ENCODE data around the gene VLDLR. TPM values are rescaled to one million over a fixed set of nuclear protein-coding genes. Genes with fewer than 3 reads are reported as not detected.

The VLDLR gene
- total RNA-seq, 2 donors from 2014 or later: 10.9 to 17.2 TPM

GRCh38 chr9:2631263-2631662 is 9.7 kb downstream of the VLDLR start:
- H3K4me1 Mint-ChIP-seq: peaks cover 5% of the 10 kb centered on the region
- no peaks in the 10 kb centered on the region for H3K9me3 Mint-ChIP-seq
- H3K27ac Mint-ChIP-seq: no peak overlapping the region
- no peaks in the 10 kb centered on the region for H3K27me3 Mint-ChIP-seq
- peaks cover 4% of the 10 kb centered on the region for H3K36me3 Mint-ChIP-seq (ENCODE audit: low read depth)
- H3K4me3 Mint-ChIP-seq: no peak overlapping the region
- ATAC-seq (replicated peaks): no peak

- Mint-ChIP-seq H3K4me1 (peaks cover 12% of the 10 kb centered on the region), H3K36me3 (ENCODE audit: low read depth) (peaks cover 8% of the 10 kb centered on the region), H3K27ac (no peak overlapping the region), H3K27me3 (no peaks in the 10 kb centered on the region), H3K4me3 (no peak overlapping the region), H3K9me3 (no peaks in the 10 kb centered on the region)
- no peak for ATAC-seq (replicated peaks)
Observed at GRCh38 chr9:2634153-2634552, 12.6 kb downstream of the VLDLR start.

- no peaks in the 10 kb centered on the region for H3K27me3 Mint-ChIP-seq
- H3K27ac Mint-ChIP-seq: no peak overlapping the region
- no peaks in the 10 kb centered on the region for H3K9me3 Mint-ChIP-seq
- H3K4me3 Mint-ChIP-seq: no peak overlapping the region
- H3K4me1 Mint-ChIP-seq: peaks cover 17% of the 10 kb centered on the region
- ATAC-seq (replicated peaks): no peak
- peaks cover 14% of the 10 kb centered on the region for H3K36me3 Mint-ChIP-seq (ENCODE audit: low read depth)
Observed at GRCh38 chr9:2634818-2635217, 13.2 kb downstream of the VLDLR start.

- Mint-ChIP-seq H3K36me3 (ENCODE audit: low read depth) (peaks cover 23% of the 10 kb centered on the region), H3K27ac (no peak overlapping the region), H3K4me1 (peaks cover 17% of the 10 kb centered on the region), H3K9me3 (no peaks in the 10 kb centered on the region), H3K27me3 (no peaks in the 10 kb centered on the region), H3K4me3 (no peak overlapping the region)
- ATAC-seq (replicated peaks): no peak
Observed at GRCh38 chr9:2635922-2636321, 14.3 kb downstream of the VLDLR start.

GRCh38 chr9:2637390-2637789 is 15.8 kb downstream of the VLDLR start:
- peaks cover 38% of the 10 kb centered on the region for H3K36me3 Mint-ChIP-seq (ENCODE audit: low read depth)
- ATAC-seq (replicated peaks): no peak
- H3K27ac Mint-ChIP-seq: no peak overlapping the region
- H3K4me3 Mint-ChIP-seq: no peak overlapping the region
- H3K9me3 Mint-ChIP-seq: no peaks in the 10 kb centered on the region
- peaks cover 17% of the 10 kb centered on the region for H3K4me1 Mint-ChIP-seq
- no peaks in the 10 kb centered on the region for H3K27me3 Mint-ChIP-seq

- ATAC-seq (replicated peaks): peak; percentile 99
- H3K27ac Mint-ChIP-seq: peak overlapping the region; percentile 83
- peaks cover 54% of the 10 kb centered on the region for H3K36me3 Mint-ChIP-seq (ENCODE audit: low read depth)
- peaks cover 17% of the 10 kb centered on the region for H3K4me1 Mint-ChIP-seq
- H3K9me3 Mint-ChIP-seq: no peaks in the 10 kb centered on the region
- peak overlapping the region; percentile 69 for H3K4me3 Mint-ChIP-seq
- no peaks in the 10 kb centered on the region for H3K27me3 Mint-ChIP-seq
Observed at GRCh38 chr9:2638871-2639673, 17.5 kb downstream of the VLDLR start.

GRCh38 chr9:2639786-2640185 is 18.2 kb downstream of the VLDLR start:
- Mint-ChIP-seq H3K4me3 (peak overlapping the region; percentile 69), H3K27me3 (no peaks in the 10 kb centered on the region), H3K4me1 (peaks cover 12% of the 10 kb centered on the region), H3K9me3 (no peaks in the 10 kb centered on the region), H3K36me3 (ENCODE audit: low read depth) (peaks cover 60% of the 10 kb centered on the region), H3K27ac (peak overlapping the region; percentile 83)
- ATAC-seq (replicated peaks): no peak

- Mint-ChIP-seq H3K27me3 (no peaks in the 10 kb centered on the region), H3K36me3 (ENCODE audit: low read depth) (peaks cover 68% of the 10 kb centered on the region), H3K4me1 (peaks cover 12% of the 10 kb centered on the region), H3K27ac (no peak overlapping the region), H3K4me3 (no peak overlapping the region), H3K9me3 (no peaks in the 10 kb centered on the region)
- no peak for ATAC-seq (replicated peaks)
Observed at GRCh38 chr9:2640570-2640969, 19.0 kb downstream of the VLDLR start.

GRCh38 chr9:2641033-2641432 is 19.4 kb downstream of the VLDLR start:
- ATAC-seq (replicated peaks): no peak
- H3K27me3 Mint-ChIP-seq: no peaks in the 10 kb centered on the region
- H3K4me3 Mint-ChIP-seq: no peak overlapping the region
- H3K36me3 Mint-ChIP-seq (ENCODE audit: low read depth): peaks cover 71% of the 10 kb centered on the region
- no peak overlapping the region for H3K27ac Mint-ChIP-seq
- H3K9me3 Mint-ChIP-seq: no peaks in the 10 kb centered on the region
- peaks cover 12% of the 10 kb centered on the region for H3K4me1 Mint-ChIP-seq

GRCh38 chr9:2642068-2642467 is 20.5 kb downstream of the VLDLR start:
- H3K27ac Mint-ChIP-seq: no peak overlapping the region
- ATAC-seq (replicated peaks): no peak
- H3K27me3 Mint-ChIP-seq: no peaks in the 10 kb centered on the region
- no peak overlapping the region for H3K4me3 Mint-ChIP-seq
- peaks cover 12% of the 10 kb centered on the region for H3K4me1 Mint-ChIP-seq
- H3K9me3 Mint-ChIP-seq: no peaks in the 10 kb centered on the region
- H3K36me3 Mint-ChIP-seq (ENCODE audit: low read depth): peaks cover 77% of the 10 kb centered on the region

GRCh38 chr9:2645569-2645968 is 24.0 kb downstream of the VLDLR start:
- Mint-ChIP-seq H3K4me1 (no peaks in the 10 kb centered on the region), H3K27me3 (no peaks in the 10 kb centered on the region), H3K4me3 (no peak overlapping the region), H3K36me3 (ENCODE audit: low read depth) (peaks cover 96% of the 10 kb centered on the region), H3K27ac (no peak overlapping the region), H3K9me3 (no peaks in the 10 kb centered on the region)
- ATAC-seq (replicated peaks): no peak

- Mint-ChIP-seq H3K9me3 (no peaks in the 10 kb centered on the region), H3K4me1 (peaks cover 18% of the 10 kb centered on the region), H3K4me3 (peak overlapping the region; percentile 72), H3K27me3 (no peaks in the 10 kb centered on the region), H3K36me3 (ENCODE audit: low read depth) (peaks cover 54% of the 10 kb centered on the region), H3K27ac (peak overlapping the region; percentile 98)
- peak; percentile 94 for ATAC-seq (replicated peaks)
Observed at GRCh38 chr9:2655411-2655901, 33.9 kb downstream of the VLDLR start.

- H3K4me3 Mint-ChIP-seq: peak overlapping the region; percentile 49
- H3K4me1 Mint-ChIP-seq: peaks cover 18% of the 10 kb centered on the region
- H3K9me3 Mint-ChIP-seq: no peaks in the 10 kb centered on the region
- peaks cover 34% of the 10 kb centered on the region for H3K36me3 Mint-ChIP-seq (ENCODE audit: low read depth)
- H3K27ac Mint-ChIP-seq: peak overlapping the region; percentile 98
- ATAC-seq (replicated peaks): no peak
- no peaks in the 10 kb centered on the region for H3K27me3 Mint-ChIP-seq
Observed at GRCh38 chr9:2657427-2657826, 35.8 kb downstream of the VLDLR start.

GRCh38 chr9:2662496-2662895 is 40.9 kb downstream of the VLDLR start:
- H3K9me3 Mint-ChIP-seq: no peaks in the 10 kb centered on the region
- no peaks in the 10 kb centered on the region for H3K27me3 Mint-ChIP-seq
- ATAC-seq (replicated peaks): no peak
- no peak overlapping the region for H3K27ac Mint-ChIP-seq
- no peaks in the 10 kb centered on the region for H3K4me1 Mint-ChIP-seq
- no peak overlapping the region for H3K4me3 Mint-ChIP-seq
- no peaks in the 10 kb centered on the region for H3K36me3 Mint-ChIP-seq (ENCODE audit: low read depth)

GRCh38 chr9:2663461-2664173 is 42.0 kb downstream of the VLDLR start:
- no peaks in the 10 kb centered on the region for H3K4me1 Mint-ChIP-seq
- no peaks in the 10 kb centered on the region for H3K9me3 Mint-ChIP-seq
- ATAC-seq (replicated peaks): no peak
- H3K27me3 Mint-ChIP-seq: no peaks in the 10 kb centered on the region
- H3K27ac Mint-ChIP-seq: no peak overlapping the region
- no peaks in the 10 kb centered on the region for H3K36me3 Mint-ChIP-seq (ENCODE audit: low read depth)
- no peak overlapping the region for H3K4me3 Mint-ChIP-seq

Measured in activated T-helper 17 cell treated with anti-CD3 and anti-CD28 coated beads, Interleukin-2, amount 50 U/mL, for 72 hours (primary cell).